Heart right ventricle (tissue), 16 donors: Measurements from ENCODE around the gene MAN1A1. TPM values are rescaled to one million over a fixed set of nuclear protein-coding genes. Genes with fewer than 3 reads are reported as not detected.
"Not testable (repeated sequence)": the region's sequence is repeated elsewhere in the genome, so short reads cannot be mapped to it uniquely, and the experiment has no call there.

ENCODE experiments used
- ATAC-seq, 8 donors: fragments of 200-7000 bp; cut with Tn5 transposase; one replicate each; pipeline ENCODE4 v1.9.1; 2020; ENCODE audit warnings: mild to moderate bottlenecking in 8 of 8, moderate library complexity in 8 of 8, moderate number of reproducible peaks in 1 of 8
- DNase-seq, 2 donors: peaks; one replicate each; pipeline ENCODE4 v3.0.0-alpha.2; 2020
- H3K27ac ChIP-seq, 10 donors: fragments of 200-600 bp; sonication (generic) in 2 of 10; one replicate each; pipeline versions ENCODE4 v1.5.0 to v1.8.0; 2020 to 2022; ENCODE audit warnings: mild to moderate bottlenecking in 3 of 10
- H3K27me3 ChIP-seq, 7 donors: fragments of 200-600 bp; one replicate each; pipeline ENCODE4 v1.8.0; 2021 to 2022; ENCODE audit warnings: mild to moderate bottlenecking in 2 of 7
- H3K36me3 ChIP-seq, 9 donors: fragments of 200-600 bp; sonication (generic) in 1 of 9; one replicate each; pipeline versions ENCODE4 v1.5.0 to v1.8.0; 2020 to 2022; ENCODE audit warnings: mild to moderate bottlenecking in 2 of 9
- H3K4me1 ChIP-seq, 9 donors: fragments of 200-600 bp; sonication (generic) in 1 of 9; one replicate each; pipeline versions ENCODE4 v1.5.0 to v1.8.0; 2020 to 2022; ENCODE audit warnings: mild to moderate bottlenecking in 4 of 9
- H3K4me3 ChIP-seq, 10 donors: fragments of 200-600 bp; sonication (generic) in 2 of 10; one replicate each; pipeline versions ENCODE4 v1.5.0 to v1.8.0; 2020 to 2022; ENCODE audit warnings: mild to moderate bottlenecking in 7 of 10, moderate library complexity in 2 of 10
- H3K9me3 ChIP-seq, 11 donors: fragments of 200-600 bp in 10 of 11; sonication (generic) in 2 of 11; one replicate each; pipeline versions ENCODE4 v1.5.0 to v1.8.0; 2013 to 2022; ENCODE audit warnings: mild to moderate bottlenecking in 2 of 11, control low read depth in 1 of 11, moderate library complexity in 1 of 11
- CTCF ChIP-seq, 9 donors: fragments of 200-600 bp; sonication (generic) in 2 of 9; IDR thresholded peaks; one replicate each; pipeline versions ENCODE4 v1.5.0 to v1.8.0; 2021 to 2022; ENCODE audit warnings: antibody characterized with exemption in 9 of 9, mild to moderate bottlenecking in 5 of 9, moderate library complexity in 1 of 9
- WGBS, 2 donors: extraction: QIAGEN DNeasy Blood & Tissue Kit; methylation state at CpG; one replicate each; pipeline ENCODE4 v1.1.7; 2013; ENCODE audit warnings: inconsistent platforms in 1 of 2; 5-methylcytosine and 5-hydroxymethylcytosine counted together
- intact Hi-C, 10 donors: fragments of 100-400 bp; cut with DNase I; formaldehyde crosslinking; loops; one replicate each; pipeline versions ENCODE4 v1.11.1 to v1.14.2; 2022
- polyA plus RNA-seq, 2 donors: library from polyadenylated mRNA; stranded (reverse); fragments of 200-250 nt; gene quantifications; one replicate each; pipeline ENCODE4 v1.2.3, GENCODE V29; 2013
- total RNA-seq, 10 donors: library from RNA; stranded (reverse); fragmentation: NEBNext Ultra II Directional in 3 of 10; extraction: Animal tissue kit (Norgen Biotek cat#: 25700) in 3 of 10; gene quantifications; one replicate each; pipeline versions ENCODE4 v1.2.1 to v1.2.4, GENCODE V29; 2021 to 2023
- donor health status: Arrhythmogenic right ventricular cardiomyopathy.
- donor health status: ischemic (EF 13 %, LVEDD 7.1; RV severe dilation, severe dysfunction).
- donor health status: healthy with polysubstance abuse.
- donor health status: DM: no; HTN: yes; CAD: no.
- donor health status: DM: no; HTN: no; CAD: no.
- donor health status: ischemic (EF 25% LVEDD 6.9; RV normal size, moderate dysfunction).
- donor health status: ischemic (EF 25% LVEDD 5.7; RV mildly dilated, moderate dysfunction).
- donor health status: healthy.
- donor health status: DM: yes; HTN: yes; CAD: no.
- donor health status: Ischemic cardiomyopathy.
- donor health status: ischemic (EF 35%, LVEDD 5.7; RV mildly dilated, moderate dysfunction).
- donor health status: nonischemic (EF 11% LVEDD 7.7; RV severe dilation, severe dysfunction).
- donor health status: DM: yes; HTN: yes; CAD: no.
- donor health status: PGD.
- donor health status: ischemic (EF 29% LVEDD 5.4; RV normal size, mild dysfunction).
- donor health status: nonischemic (EF 23%, LVEDD 6.1; RV moderate dilation, normal function).

MAN1A1 gene
- total and polyA plus RNA-seq, 12 donors, result 6.2 to 22.0 (median 10.2) TPM

GRCh38 chr6:119384444-119384843 is 34.9 kb upstream of the MAN1A1 start:
- ATAC-seq, result no peak
- H3K4me3 ChIP-seq, result no peak overlapping the region
- peaks cover 0 to 53% (median 9%) of the 10 kb centered on the region in 11 donors for H3K9me3 ChIP-seq
- no peaks in the 10 kb centered on the region for H3K36me3 ChIP-seq
- no peak overlapping the region for H3K27ac ChIP-seq
- no peaks in the 10 kb centered on the region for H3K4me1 ChIP-seq
- intact Hi-C loops, result no loop called here
- H3K27me3 ChIP-seq, result no peaks in the 10 kb centered on the region
- no peak for TF ChIP-seq CTCF (IDR thresholded peaks at IDR 0.05)
- DNase-seq, result no peak

GRCh38 chr6:119379809-119380208 is 30.2 kb upstream of the MAN1A1 start:
- Histone ChIP-seq H3K9me3 (peaks cover 0 to 32% (median 0%) of the 10 kb centered on the region in 11 donors), H3K4me1 (no peaks in the 10 kb centered on the region), H3K27ac (no peak overlapping the region), H3K27me3 (no peaks in the 10 kb centered on the region), H3K36me3 (no peaks in the 10 kb centered on the region), H3K4me3 (no peak overlapping the region)
- DNase-seq (no peak), ATAC-seq (no peak)
- intact Hi-C loops, result no loop called here
- no peak for TF ChIP-seq CTCF (IDR thresholded peaks at IDR 0.05)

- H3K27me3 ChIP-seq, ATAC-seq, intact Hi-C loops, H3K4me3 ChIP-seq, DNase-seq, H3K4me1 ChIP-seq, H3K36me3 ChIP-seq, H3K27ac ChIP-seq: not testable (repeated sequence)
- WGBS, 2 donors, result 96 to 100% methylated on average over 1 of the region's 1 CpG
- H3K9me3 ChIP-seq, result peaks cover 0 to 35% (median 0%) of the 10 kb centered on the region in 11 donors
Observed at GRCh38 chr6:119377043-119377442, 27.5 kb upstream of the MAN1A1 start.

- Histone ChIP-seq H3K36me3 (no peaks in the 10 kb centered on the region), H3K27ac (no peak overlapping the region), H3K4me1 (no peaks in the 10 kb centered on the region), H3K4me3 (no peak overlapping the region), H3K27me3 (no peaks in the 10 kb centered on the region), H3K9me3 (peaks cover 0 to 16% (median 0%) of the 10 kb centered on the region in 11 donors)
- DNase-seq (no peak), ATAC-seq (no peak)
- WGBS, 2 donors, result 90 to 91% methylated on average over 3 of the region's 3 CpGs
- intact Hi-C loops, result no loop called here
- no peak for TF ChIP-seq CTCF (IDR thresholded peaks at IDR 0.05)
Observed at GRCh38 chr6:119370080-119370479, 20.5 kb upstream of the MAN1A1 start.

- TF ChIP-seq CTCF (IDR thresholded peaks at IDR 0.05), result no peak
- no peak overlapping the region for H3K27ac ChIP-seq
- H3K27me3 ChIP-seq, result no peaks in the 10 kb centered on the region
- ATAC-seq, result no peak
- 86 to 94% methylated on average over 6 of the region's 6 CpGs for WGBS, 2 donors
- no peak for DNase-seq
- H3K9me3 ChIP-seq, result peaks cover 0 to 10% (median 0%) of the 10 kb centered on the region in 11 donors
- intact Hi-C loops, result no loop called here
- no peak overlapping the region for H3K4me3 ChIP-seq
- no peaks in the 10 kb centered on the region for H3K36me3 ChIP-seq
- H3K4me1 ChIP-seq, result no peaks in the 10 kb centered on the region
Observed at GRCh38 chr6:119368921-119369320, 19.4 kb upstream of the MAN1A1 start.
